Smooth muscle cell of the umbilical artery (primary cell): ENCODE data around the gene GOLGA8H. TPM values are rescaled to one million over a fixed set of nuclear protein-coding genes. Genes with fewer than 3 reads are reported as not detected.

Experiments
- total RNA-seq: library from RNA; depleted of rRNA; stranded (reverse); fragments of >200 nt; gene quantifications from 2 replicates; pipeline ENCODE4 v1.2.3, GENCODE V29; 2014

The GOLGA8H gene, protein sequence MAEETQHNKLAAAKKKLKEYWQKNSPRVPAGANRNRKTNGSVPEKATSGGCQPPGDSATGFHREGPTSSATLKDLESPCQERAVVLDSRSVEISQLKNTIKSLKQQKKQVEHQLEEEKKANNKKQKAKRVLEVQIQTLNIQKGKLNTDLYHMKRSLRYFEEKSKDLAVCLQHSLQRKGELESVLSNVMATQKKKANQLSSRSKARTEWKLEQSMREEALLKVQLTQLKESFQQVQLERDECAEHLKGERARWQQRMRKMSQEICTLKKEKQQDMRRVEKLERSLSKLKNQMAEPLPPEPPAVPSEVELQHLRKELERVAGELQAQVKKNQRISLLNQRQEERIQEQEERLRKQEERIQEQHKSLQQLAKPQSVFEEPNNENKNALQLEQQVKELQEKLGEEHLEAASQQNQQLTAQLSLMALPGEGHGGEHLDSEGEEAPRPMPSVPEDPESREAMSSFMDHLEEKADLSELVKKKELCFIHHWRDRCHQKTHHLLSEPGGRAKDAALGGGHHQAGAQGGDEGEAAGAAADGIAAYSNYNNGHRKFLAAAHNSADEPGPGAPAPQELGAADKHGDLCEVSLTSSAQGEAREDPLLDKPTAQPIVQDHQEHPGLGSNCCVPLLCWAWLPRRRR
- 0.09 TPM in 1 of 2 replicates, not detected in the other for total RNA-seq

DNA sequence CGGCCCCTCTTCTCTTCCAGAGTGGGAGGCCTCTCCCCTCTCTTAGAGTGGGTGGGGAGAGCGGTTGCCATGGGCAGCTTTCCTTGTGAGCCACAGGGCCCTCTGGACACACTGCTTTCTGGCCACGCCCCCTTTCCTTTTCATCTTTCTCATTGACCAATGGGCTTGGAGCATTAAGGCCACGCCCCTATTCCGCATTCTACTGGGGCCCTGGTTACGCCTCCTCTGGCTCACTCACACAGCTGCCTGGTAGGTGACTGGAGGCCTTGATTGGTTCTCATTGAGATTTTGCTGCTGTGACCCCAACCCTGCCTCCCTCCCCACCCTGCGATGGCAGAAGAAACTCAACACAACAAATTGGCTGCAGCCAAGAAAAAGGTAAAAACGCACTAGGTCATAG, at the start of gene GOLGA8H:
Gene GOLGA8H (plus strand): TSS at position 233 of the 400 bp plus-strand sequence. CDS start 98 bp downstream, at position 331.

DNA sequence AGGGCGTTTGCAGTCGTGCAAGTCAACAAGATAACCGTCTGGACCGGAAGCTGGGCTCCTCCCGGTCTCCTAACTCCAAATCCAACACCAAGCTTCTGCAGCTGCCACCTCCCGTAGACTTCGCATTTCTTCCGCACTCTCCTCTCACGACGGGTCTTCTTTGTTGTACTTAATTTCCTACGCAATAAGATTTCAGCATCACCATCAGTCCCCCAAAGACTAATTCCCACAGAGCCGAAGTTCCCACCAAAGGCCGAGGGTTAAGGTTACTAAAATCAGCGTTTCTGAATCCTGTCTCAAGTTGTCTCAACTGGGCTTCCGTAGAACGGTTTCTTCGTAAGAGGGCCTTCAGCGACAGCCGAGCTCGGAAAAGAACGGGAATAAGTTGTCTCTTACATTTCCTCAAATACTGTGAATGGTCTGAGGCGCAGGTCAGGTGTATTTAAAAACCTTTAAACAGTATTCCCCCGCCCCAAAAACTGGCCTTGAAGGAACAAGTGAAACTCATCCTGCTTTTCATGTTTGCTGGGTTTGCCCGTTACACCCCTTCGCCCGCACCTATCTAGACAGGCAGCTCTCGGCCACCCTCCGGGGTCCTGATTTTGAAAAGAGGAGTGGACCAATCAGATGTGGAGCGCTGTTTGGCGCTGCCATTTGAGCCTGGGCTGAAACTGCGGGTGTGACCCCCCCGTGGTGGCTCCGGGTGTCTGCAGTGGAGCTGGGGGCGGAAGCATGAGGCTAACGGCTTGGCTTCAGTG, 21.8 kb downstream of the GOLGA8H start, which contains the start of gene ARHGAP11B:
Gene ARHGAP11B (plus strand): TSS at position 693 of the 758 bp plus-strand sequence.

Other genes with a start within 250 kb of the GOLGA8H start
- under 0.01 TPM in 1 of 2 replicates, not detected in the other for gene CHRFAM7A, start 210.5 kb upstream of the GOLGA8H start, total RNA-seq
- 1.2 and 3.3 TPM in 2 replicates for gene GOLGA8R, start 189.8 kb upstream of the GOLGA8H start, total RNA-seq
- gene GOLGA8Q, start 52.0 kb upstream of the GOLGA8H start, total RNA-seq = 1.8 and 3.5 TPM in 2 replicates